ENCODE data around the gene SSH2. TPM values are rescaled to one million over a fixed set of nuclear protein-coding genes. Genes with fewer than 3 reads are reported as not detected.

SSH2 gene
- total and polyA plus RNA-seq, 2 donors (not counting 1 experiment from before 2014, with no cell fraction given): 51.5 to 183 TPM

DNA sequence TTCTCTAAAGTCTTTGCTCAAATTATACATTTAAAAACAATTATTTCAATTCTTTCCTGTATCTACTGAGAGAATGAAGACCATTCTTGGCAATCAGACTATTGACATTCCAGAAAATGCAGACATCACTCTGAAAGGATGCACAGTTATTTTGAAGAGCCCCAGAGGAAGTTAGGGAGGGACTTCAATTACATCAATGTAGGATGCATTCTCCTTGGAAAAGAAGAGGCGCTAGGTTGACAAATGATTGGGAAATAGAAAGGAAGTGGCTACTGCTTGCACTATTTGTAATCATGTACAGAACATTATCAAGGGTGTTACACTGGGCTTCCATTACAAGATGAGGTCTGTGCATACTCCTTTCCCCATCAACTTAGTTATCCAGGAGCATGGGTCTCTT, 74.3 kb downstream of the SSH2 start:
- H3K27me3 ChIP-seq (replicated peaks in 1 of 4; ENCODE audit: control extremely low read depth in 1 of 4, control insufficient read depth in 3 of 4, insufficient read depth in 4 of 4, low read length in 3 of 4): no peaks in the 10 kb centered on the region
- no peaks in the 10 kb centered on the region for H3K4me1 ChIP-seq (ENCODE audit: control insufficient read depth in 2 of 2, insufficient read depth in 2 of 2, low read length in 2 of 2)
- H3K36me3 ChIP-seq (replicated peaks in 1 of 2; ENCODE audit: control extremely low read depth in 1 of 2, control insufficient read depth in 1 of 2, extremely low read depth in 1 of 2, insufficient read depth in 2 of 2, low read length in 1 of 2): no peaks in the 10 kb centered on the region
- peaks cover 3 to 12% (median 6%) of the 10 kb centered on the region in 3 donors for H3K9me3 ChIP-seq (ENCODE audit: control extremely low read depth in 1 of 3, control insufficient read depth in 2 of 3, insufficient read depth in 1 of 3, low read length in 2 of 3)
- H3K9me3 Mint-ChIP-seq (ENCODE audit: insufficient read depth): peaks cover 10% of the 10 kb centered on the region
- no peak overlapping the region for H3K4me3 ChIP-seq (ENCODE audit: control extremely low read depth in 1 of 5, extremely low read depth in 1 of 5, insufficient read depth in 1 of 5, low read depth in 2 of 5, low read length in 4 of 5)
- ChIA-PET CTCF (no interaction called here), POLR2A (no interaction called here)
- H4K20me1 ChIP-seq (ENCODE audit: control insufficient read depth, insufficient read depth, low read length, poor library complexity, severe bottlenecking): peaks cover 17% of the 10 kb centered on the region
- H3K4me1 Mint-ChIP-seq: peaks cover 23% of the 10 kb centered on the region
- no peaks in the 10 kb centered on the region for H3K27me3 Mint-ChIP-seq
- no peak overlapping the region for H3K4me2 ChIP-seq (replicated peaks; ENCODE audit: low read depth, low read length, poor library complexity, severe bottlenecking)
- no peak overlapping the region for H3K27ac ChIP-seq (ENCODE audit: low read length in 2 of 2)
- H3K79me2 ChIP-seq (ENCODE audit: control insufficient read depth, insufficient read depth, low read length): peaks cover 50% of the 10 kb centered on the region
- TF ChIP-seq, protein P1, sequence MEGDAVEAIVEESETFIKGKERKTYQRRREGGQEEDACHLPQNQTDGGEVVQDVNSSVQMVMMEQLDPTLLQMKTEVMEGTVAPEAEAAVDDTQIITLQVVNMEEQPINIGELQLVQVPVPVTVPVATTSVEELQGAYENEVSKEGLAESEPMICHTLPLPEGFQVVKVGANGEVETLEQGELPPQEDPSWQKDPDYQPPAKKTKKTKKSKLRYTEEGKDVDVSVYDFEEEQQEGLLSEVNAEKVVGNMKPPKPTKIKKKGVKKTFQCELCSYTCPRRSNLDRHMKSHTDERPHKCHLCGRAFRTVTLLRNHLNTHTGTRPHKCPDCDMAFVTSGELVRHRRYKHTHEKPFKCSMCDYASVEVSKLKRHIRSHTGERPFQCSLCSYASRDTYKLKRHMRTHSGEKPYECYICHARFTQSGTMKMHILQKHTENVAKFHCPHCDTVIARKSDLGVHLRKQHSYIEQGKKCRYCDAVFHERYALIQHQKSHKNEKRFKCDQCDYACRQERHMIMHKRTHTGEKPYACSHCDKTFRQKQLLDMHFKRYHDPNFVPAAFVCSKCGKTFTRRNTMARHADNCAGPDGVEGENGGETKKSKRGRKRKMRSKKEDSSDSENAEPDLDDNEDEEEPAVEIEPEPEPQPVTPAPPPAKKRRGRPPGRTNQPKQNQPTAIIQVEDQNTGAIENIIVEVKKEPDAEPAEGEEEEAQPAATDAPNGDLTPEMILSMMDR (IDR thresholded peaks at IDR 0.05): no peak
- TF ChIP-seq EZH2 (IDR thresholded peaks at IDR 0.05; ENCODE audit: borderline replicate concordance, insufficient read depth, low read depth, low read length, poor library complexity, severe bottlenecking): no peak
- intact Hi-C loops (cut with micrococcal nuclease): no loop called here
- no CpG with 5 or more reads among the region's 1 CpG for WGBS (ENCODE audit: insufficient coverage)
- H2AFZ ChIP-seq (ENCODE audit: insufficient read depth, low read depth, low read length, poor library complexity, severe bottlenecking): no peak overlapping the region
- no peak overlapping the region for H3K27ac Mint-ChIP-seq
- no peak overlapping the region for H3K4me3 Mint-ChIP-seq
- ATAC-seq (ENCODE audit: low read depth) (no peak), DNase-seq (no peak)
- no peak overlapping the region for H3K9ac ChIP-seq (ENCODE audit: low read length)

- Mint-ChIP-seq H3K4me1 (peaks cover 13% of the 10 kb centered on the region), H3K4me3 (no peak overlapping the region), H3K9me3 (ENCODE audit: insufficient read depth) (no peaks in the 10 kb centered on the region), H3K27me3 (no peaks in the 10 kb centered on the region), H3K27ac (peak overlapping the region; percentile 2)
- TF ChIP-seq EZH2 (IDR thresholded peaks at IDR 0.05; ENCODE audit: borderline replicate concordance, insufficient read depth, low read depth, low read length, poor library complexity, severe bottlenecking): no peak
- TF ChIP-seq, protein P1 (IDR thresholded peaks at IDR 0.05): no peak
- H3K27me3 ChIP-seq (replicated peaks in 1 of 4; ENCODE audit: control extremely low read depth in 1 of 4, control insufficient read depth in 3 of 4, insufficient read depth in 4 of 4, low read length in 3 of 4): no peaks in the 10 kb centered on the region
- peaks cover 0 to 6% of the 10 kb centered on the region in 2 donors for H3K4me1 ChIP-seq (ENCODE audit: control insufficient read depth in 2 of 2, insufficient read depth in 2 of 2, low read length in 2 of 2)
- ChIA-PET POLR2A (no interaction called here), CTCF (no interaction called here)
- WGBS (ENCODE audit: insufficient coverage): no CpG with 5 or more reads among the region's 3 CpGs
- no peak overlapping the region for H3K27ac ChIP-seq (ENCODE audit: low read length in 2 of 2)
- peaks cover 46% of the 10 kb centered on the region for H3K79me2 ChIP-seq (ENCODE audit: control insufficient read depth, insufficient read depth, low read length)
- no peaks in the 10 kb centered on the region for H3K9me3 ChIP-seq (ENCODE audit: control extremely low read depth in 1 of 3, control insufficient read depth in 2 of 3, insufficient read depth in 1 of 3, low read length in 2 of 3)
- H3K4me2 ChIP-seq (replicated peaks; ENCODE audit: low read depth, low read length, poor library complexity, severe bottlenecking): no peak overlapping the region
- ATAC-seq (ENCODE audit: low read depth) (no peak), DNase-seq (no peak)
- H3K36me3 ChIP-seq (replicated peaks in 1 of 2; ENCODE audit: control extremely low read depth in 1 of 2, control insufficient read depth in 1 of 2, extremely low read depth in 1 of 2, insufficient read depth in 2 of 2, low read length in 1 of 2): peaks cover 2 to 5% of the 10 kb centered on the region in 2 experiments
- peaks cover 19% of the 10 kb centered on the region for H4K20me1 ChIP-seq (ENCODE audit: control insufficient read depth, insufficient read depth, low read length, poor library complexity, severe bottlenecking)
- no peak overlapping the region for H3K9ac ChIP-seq (ENCODE audit: low read length)
- no peak overlapping the region for H3K4me3 ChIP-seq (ENCODE audit: control extremely low read depth in 1 of 5, extremely low read depth in 1 of 5, insufficient read depth in 1 of 5, low read depth in 2 of 5, low read length in 4 of 5)
- intact Hi-C loops (cut with micrococcal nuclease): no loop called here
- H2AFZ ChIP-seq (ENCODE audit: insufficient read depth, low read depth, low read length, poor library complexity, severe bottlenecking): no peak overlapping the region
Measured at GRCh38 chr17:29848737-29849136, 81.3 kb downstream of the SSH2 start.

All from B cell (primary cell).